Measurements from ENCODE around the gene AHNAK.

GRCh38 chr11:62399172-62399877, 147.3 kb downstream of the AHNAK start:
- TF ChIP-seq POLR2A (IDR thresholded peaks at IDR 0.05), result no peak
- no peak for TF ChIP-seq CTCF (IDR thresholded peaks at IDR 0.05)
